Uterine smooth muscle cell (primary cell): ENCODE measurements around the gene CNOT8. TPM values are rescaled to one million over a fixed set of nuclear protein-coding genes. Genes with fewer than 3 reads are reported as not detected.

ENCODE experiments used
- total RNA-seq: library from RNA; depleted of rRNA; stranded (reverse); fragments of >200 nt; gene quantifications from 2 replicates; pipeline ENCODE4 v1.2.3, GENCODE V29; 2014

The CNOT8 gene
- 49.9 and 59.3 TPM in 2 replicates for total RNA-seq

GRCh38 chr5:154858297-154858971 is at the start of gene CNOT8:
Gene CNOT8 (plus strand): TSS chr5:154858627. CDS start chr5:154863279, 4,652 bp downstream.

GRCh38 chr5:154850255-154851062 is 8.0 kb upstream of the CNOT8 start, which contains the start of gene FAXDC2:
Gene FAXDC2 (minus strand): TSS chr5:154850603. CDS start chr5:154838178, 12,425 bp downstream.

Other genes with a start within 250 kb of the CNOT8 start
- gene LARP1, start 103.2 kb upstream of the CNOT8 start, total RNA-seq: 84.2 and 90.8 TPM in 2 replicates
- gene FAXDC2, start 8.0 kb upstream of the CNOT8 start, total RNA-seq: 3.3 and 4.5 TPM in 2 replicates
- gene GEMIN5, start 79.6 kb downstream of the CNOT8 start, total RNA-seq: 18.4 and 21.7 TPM in 2 replicates
- gene MRPL22, start 82.4 kb downstream of the CNOT8 start, total RNA-seq: 26.4 and 28.0 TPM in 2 replicates
- gene KIF4B, start 155.1 kb downstream of the CNOT8 start, total RNA-seq: under 0.01 and 0.12 TPM in 2 replicates